ENCODE measurements around the gene EPGN. TPM values are rescaled to one million over a fixed set of nuclear protein-coding genes. Genes with fewer than 3 reads are reported as not detected.
"Not testable (repeated sequence)": the region's sequence is repeated elsewhere in the genome, so short reads cannot be mapped to it uniquely, and the experiment has no call there.

EPGN gene
- total RNA-seq, 1 experiment from 2014 or later = not detected

DNA sequence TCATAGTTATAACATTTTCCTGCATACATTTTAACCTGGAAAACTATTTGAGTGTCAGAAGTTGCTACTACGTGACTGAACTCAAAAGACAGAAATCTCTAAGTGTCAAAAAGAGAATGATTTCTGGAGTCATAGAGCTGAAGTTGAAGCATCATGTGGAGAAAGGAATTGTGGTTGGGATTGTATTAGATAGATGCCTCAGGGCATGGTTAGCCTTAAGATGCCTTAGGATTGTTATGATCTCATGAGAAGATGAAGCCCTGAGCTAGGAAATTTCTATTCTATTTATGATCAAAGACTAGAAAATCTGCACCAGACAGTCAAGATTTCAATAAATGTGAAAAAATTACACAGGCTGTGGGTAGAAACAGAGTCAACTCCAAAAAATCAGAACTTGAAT, 20.2 kb downstream of the EPGN start:
- in situ Hi-C loops (cut with HindIII; ENCODE audit: low pct_unique_long_range_greater_than_20kb, low sequenced_read_pairs) = no loop called here

GRCh38 chr4:74329307-74329706, 21.0 kb downstream of the EPGN start:
- in situ Hi-C loops (cut with HindIII; ENCODE audit: low pct_unique_long_range_greater_than_20kb, low sequenced_read_pairs) = no loop called here
- DNase-seq (ENCODE audit: low read depth, low spot score) = no peak

More for the DNA sequence above, 20.2 kb downstream of the EPGN start:
- no peak for DNase-seq (ENCODE audit: low read depth, low spot score)

- DNase-seq (ENCODE audit: low read depth, low spot score) = no peak
Measured at GRCh38 chr4:74330295-74330750, 22.1 kb downstream of the EPGN start.

GRCh38 chr4:74331252-74331651, 23.0 kb downstream of the EPGN start:
- DNase-seq (ENCODE audit: low read depth, low spot score) = no peak
- in situ Hi-C loops (cut with HindIII; ENCODE audit: low pct_unique_long_range_greater_than_20kb, low sequenced_read_pairs) = no loop called here

More at GRCh38 chr4:74330295-74330750, 22.1 kb downstream of the EPGN start:
- in situ Hi-C loops (cut with HindIII; ENCODE audit: low pct_unique_long_range_greater_than_20kb, low sequenced_read_pairs) = no loop called here

GRCh38 chr4:74331944-74332343, 23.7 kb downstream of the EPGN start:
- in situ Hi-C loops (cut with HindIII; ENCODE audit: low pct_unique_long_range_greater_than_20kb, low sequenced_read_pairs) = no loop called here
- no peak for DNase-seq (ENCODE audit: low read depth, low spot score)

DNA sequence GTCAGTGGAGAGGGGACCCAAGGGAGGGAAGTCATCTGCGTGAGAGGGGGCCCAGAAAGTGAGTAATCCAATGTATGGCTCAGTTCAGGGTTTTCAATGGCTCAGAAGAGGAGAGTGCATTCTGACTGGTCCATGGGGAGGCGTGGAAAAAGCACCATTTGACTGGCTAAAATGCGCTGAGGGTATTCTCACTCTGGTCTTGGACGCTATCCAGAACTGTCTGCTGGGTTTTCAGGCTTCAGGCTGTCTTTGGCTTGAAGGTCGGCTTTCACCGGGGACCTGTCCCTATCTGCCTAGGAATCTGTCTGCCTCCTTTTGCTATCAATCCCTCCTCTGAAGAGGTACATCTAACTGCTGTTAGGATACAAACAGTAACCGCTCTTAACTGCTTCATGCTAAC, 26.4 kb downstream of the EPGN start:
- in situ Hi-C loops (cut with HindIII; ENCODE audit: low pct_unique_long_range_greater_than_20kb, low sequenced_read_pairs) = no loop called here
- no peak for DNase-seq (ENCODE audit: low read depth, low spot score)

DNA sequence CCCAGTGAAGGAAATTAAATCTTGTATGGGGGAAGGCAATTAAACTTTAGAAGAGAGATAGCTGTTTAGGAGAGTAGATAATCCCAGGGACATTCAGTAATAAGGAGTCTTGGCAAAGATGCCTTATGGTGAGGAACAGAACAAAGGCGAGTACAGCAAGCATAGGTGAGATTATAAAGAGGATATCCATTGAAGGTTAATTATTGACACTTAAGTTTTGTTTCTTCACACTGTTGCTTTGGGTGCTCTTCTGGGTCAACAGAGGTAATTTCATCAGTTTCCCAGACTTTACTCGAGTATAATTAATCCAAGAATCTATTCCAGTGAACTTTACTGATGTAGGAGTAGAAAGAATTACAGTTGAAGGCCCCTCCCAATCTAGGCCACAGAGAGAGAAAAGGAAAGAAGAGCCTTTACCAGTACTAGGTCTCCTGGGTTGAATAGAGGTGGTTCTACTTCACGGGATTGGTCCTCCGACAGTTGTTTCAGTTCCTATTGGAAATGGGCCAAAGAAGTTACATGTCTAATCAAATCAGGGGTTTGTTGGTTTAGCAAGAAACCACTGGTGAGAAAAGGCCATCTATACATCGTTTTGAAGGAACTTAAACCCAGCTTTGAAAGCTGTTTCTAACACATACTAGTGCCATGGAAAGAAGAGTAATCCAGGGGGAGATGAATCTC, 27.2 kb downstream of the EPGN start:
- DNase-seq (ENCODE audit: low read depth, low spot score) = no peak
- in situ Hi-C loops (cut with HindIII; ENCODE audit: low pct_unique_long_range_greater_than_20kb, low sequenced_read_pairs) = no loop called here

DNA sequence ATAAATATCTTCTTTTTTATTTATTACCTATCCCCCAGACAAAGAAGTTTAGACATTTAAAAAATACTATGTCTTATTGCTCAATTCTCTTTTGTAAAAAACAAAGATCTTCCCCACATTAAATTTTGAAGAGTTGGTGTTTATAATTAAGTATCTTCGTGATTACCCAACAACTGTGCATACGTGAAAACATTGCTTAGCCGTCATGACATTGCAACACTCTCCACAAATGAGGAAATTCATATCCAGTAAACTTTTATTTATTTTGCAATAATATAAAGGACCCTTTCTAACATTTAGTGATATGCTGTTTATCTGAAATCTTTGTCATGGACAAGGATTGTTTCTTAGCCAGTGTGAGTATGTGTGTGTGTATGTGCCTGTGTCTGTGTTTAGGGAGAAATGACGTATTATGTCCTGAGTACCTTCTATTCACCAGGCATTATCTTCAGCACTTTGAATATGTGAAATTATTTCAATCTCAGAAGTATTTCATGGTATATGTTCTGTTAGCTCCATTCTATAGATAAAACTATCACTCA, 30.6 kb downstream of the EPGN start:
- DNase-seq (ENCODE audit: low read depth, low spot score) = no peak
- in situ Hi-C loops (cut with HindIII; ENCODE audit: low pct_unique_long_range_greater_than_20kb, low sequenced_read_pairs) = no loop called here

DNA sequence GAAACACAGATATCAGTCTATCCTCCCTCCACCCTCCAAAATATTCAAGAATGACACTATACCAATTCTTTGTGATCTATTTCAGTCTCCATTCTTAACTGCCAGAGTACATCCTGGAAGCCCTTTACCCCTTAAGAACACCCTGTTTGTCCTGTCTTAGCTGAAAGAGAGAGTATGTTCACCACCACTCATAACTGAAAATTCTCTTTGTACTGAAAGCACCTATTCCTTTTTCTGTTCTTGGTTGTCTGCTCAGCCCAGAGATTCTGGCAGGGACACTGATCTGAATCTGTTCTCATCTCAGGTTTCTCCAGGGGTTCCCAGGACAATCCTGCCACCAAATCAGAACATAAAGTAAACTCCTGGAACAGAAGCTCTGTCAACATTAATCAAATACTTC, 31.2 kb downstream of the EPGN start:
- in situ Hi-C loops (cut with HindIII; ENCODE audit: low pct_unique_long_range_greater_than_20kb, low sequenced_read_pairs) = no loop called here

GRCh38 chr4:74340421-74340820, 32.2 kb downstream of the EPGN start:
- in situ Hi-C loops (cut with HindIII; ENCODE audit: low pct_unique_long_range_greater_than_20kb, low sequenced_read_pairs); DNase-seq (ENCODE audit: low read depth, low spot score): not testable (repeated sequence)

More for the DNA sequence above, 31.2 kb downstream of the EPGN start:
- no peak for DNase-seq (ENCODE audit: low read depth, low spot score)

- no peak for DNase-seq (ENCODE audit: low read depth, low spot score)
- in situ Hi-C loops (cut with HindIII; ENCODE audit: low pct_unique_long_range_greater_than_20kb, low sequenced_read_pairs) = no loop called here
Measured at GRCh38 chr4:74344031-74344430, 35.8 kb downstream of the EPGN start.

DNA sequence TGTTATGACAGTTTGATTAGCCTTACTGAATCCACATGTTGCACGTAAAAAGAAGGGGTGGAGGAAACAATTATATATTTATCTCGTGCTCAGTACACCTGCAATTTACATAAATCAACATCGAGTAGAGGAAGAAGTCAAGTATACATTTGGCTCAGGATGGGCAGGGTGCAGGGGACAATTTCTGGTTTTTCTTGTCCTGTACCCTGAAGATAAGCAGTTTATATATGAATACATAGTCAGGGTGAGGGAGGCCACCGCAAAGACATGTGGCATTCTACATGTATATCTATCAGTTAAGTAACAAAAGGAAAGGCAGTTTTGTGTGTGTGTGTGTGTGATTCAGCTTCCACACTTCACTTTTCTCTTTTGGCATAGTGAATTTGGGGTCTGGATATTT, 45.6 kb downstream of the EPGN start:
- in situ Hi-C loops (cut with HindIII; ENCODE audit: low pct_unique_long_range_greater_than_20kb, low sequenced_read_pairs) = no loop called here
- DNase-seq (ENCODE audit: low read depth, low spot score) = no peak

DNA sequence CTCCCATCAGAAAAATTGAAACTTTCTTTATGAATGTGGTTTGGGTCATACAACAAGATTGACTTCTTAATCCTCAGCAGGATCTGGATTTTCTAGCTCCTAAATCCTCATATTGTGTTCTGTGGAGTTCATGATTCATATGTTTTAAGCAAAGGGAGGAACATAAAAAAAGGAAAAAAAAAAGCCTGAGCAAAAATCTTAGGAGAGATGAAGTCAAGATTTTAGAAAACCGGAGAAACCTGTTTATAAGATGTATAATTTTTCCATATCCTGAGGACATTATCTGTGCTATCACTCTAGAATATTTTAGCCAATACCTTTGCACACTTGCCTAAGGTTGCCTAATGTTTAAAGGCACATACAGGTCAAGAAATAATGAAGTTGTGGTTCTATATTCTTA, 49.7 kb downstream of the EPGN start:
- in situ Hi-C loops (cut with HindIII; ENCODE audit: low pct_unique_long_range_greater_than_20kb, low sequenced_read_pairs) = no loop called here
- no peak for DNase-seq (ENCODE audit: low read depth, low spot score)

- DNase-seq (ENCODE audit: low read depth, low spot score) = no peak
- in situ Hi-C loops (cut with HindIII; ENCODE audit: low pct_unique_long_range_greater_than_20kb, low sequenced_read_pairs) = no loop called here
Measured at GRCh38 chr4:74361671-74362070, 53.4 kb downstream of the EPGN start.

- in situ Hi-C loops (cut with HindIII; ENCODE audit: low pct_unique_long_range_greater_than_20kb, low sequenced_read_pairs) = no loop called here
- DNase-seq (ENCODE audit: low read depth, low spot score) = no peak
Measured at GRCh38 chr4:74362347-74362746, 54.1 kb downstream of the EPGN start.

- no peak for DNase-seq (ENCODE audit: low read depth, low spot score)
Measured at GRCh38 chr4:74364256-74364651, 56.0 kb downstream of the EPGN start.

GRCh38 chr4:74364652-74365491, 56.6 kb downstream of the EPGN start, which contains the start of gene EREG:
EREG (plus strand) TSS chr4:74365145; CDS start chr4:74365309, 164 bp downstream.
- in situ Hi-C loops (cut with HindIII; ENCODE audit: low pct_unique_long_range_greater_than_20kb, low sequenced_read_pairs) = no loop called here
- DNase-seq (ENCODE audit: low read depth, low spot score) = no peak

More at GRCh38 chr4:74364256-74364651, 56.0 kb downstream of the EPGN start:
- in situ Hi-C loops (cut with HindIII; ENCODE audit: low pct_unique_long_range_greater_than_20kb, low sequenced_read_pairs) = no loop called here

DNA sequence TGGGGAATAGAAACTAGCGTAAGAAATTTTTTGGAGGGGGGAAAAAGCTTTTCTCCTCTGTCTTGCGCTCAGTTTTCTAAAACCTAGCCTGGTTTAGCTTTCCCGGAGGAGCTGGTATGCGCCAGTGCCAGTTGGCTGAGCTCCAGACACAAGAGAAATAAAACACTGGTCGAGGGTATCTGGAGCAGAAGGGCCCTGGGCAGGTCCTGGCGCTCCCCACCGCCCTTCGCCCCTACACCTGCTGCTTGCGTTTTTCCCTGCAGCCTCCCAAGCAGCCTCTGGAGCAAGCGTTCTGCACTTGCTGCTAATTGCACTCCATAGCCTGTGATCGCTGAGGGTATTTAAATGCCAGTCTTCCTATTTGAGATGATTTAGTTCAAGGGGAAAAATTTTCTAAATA, 57.5 kb downstream of the EPGN start:
- in situ Hi-C loops (cut with HindIII; ENCODE audit: low pct_unique_long_range_greater_than_20kb, low sequenced_read_pairs) = no loop called here
- DNase-seq (ENCODE audit: low read depth, low spot score) = no peak
